ENCODE data around the gene NCDN.
A peak's percentile ranks its signal among the peaks of the same experiment; 100 is the strongest.

NCDN gene

GRCh38 chr1:35571263-35571662 lies 13.7 kb downstream of the NCDN start:
- no peak overlapping the region for H3K4me3 ChIP-seq (ENCODE audit: low read depth, low read length)
- TF ChIP-seq CTCF (IDR thresholded peaks at IDR 0.05; ENCODE audit: borderline replicate concordance, insufficient read depth, low read depth, low read length): no peak

GRCh38 chr1:35572296-35572695 lies 14.7 kb downstream of the NCDN start:
- no peak for TF ChIP-seq CTCF (IDR thresholded peaks at IDR 0.05; ENCODE audit: borderline replicate concordance, insufficient read depth, low read depth, low read length)
- H3K4me3 ChIP-seq (ENCODE audit: low read depth, low read length): no peak overlapping the region

GRCh38 chr1:35573198-35574124 lies 15.9 kb downstream of the NCDN start, which contains the start of gene TFAP2E:
TFAP2E (plus strand) TSS chr1:35573314; CDS start chr1:35573578, 264 bp downstream.
- H3K4me3 ChIP-seq (ENCODE audit: low read depth, low read length): peak within 1 kb of the TSS; percentile 37
- no peak for TF ChIP-seq CTCF (IDR thresholded peaks at IDR 0.05; ENCODE audit: borderline replicate concordance, insufficient read depth, low read depth, low read length)

GRCh38 chr1:35574125-35574654 lies 16.6 kb downstream of the NCDN start:
- H3K4me3 ChIP-seq (ENCODE audit: low read depth, low read length): no peak overlapping the region
- no peak for TF ChIP-seq CTCF (IDR thresholded peaks at IDR 0.05; ENCODE audit: borderline replicate concordance, insufficient read depth, low read depth, low read length)

GRCh38 chr1:35574655-35575415 lies 17.2 kb downstream of the NCDN start:
- H3K4me3 ChIP-seq (ENCODE audit: low read depth, low read length): no peak overlapping the region
- TF ChIP-seq CTCF (IDR thresholded peaks at IDR 0.05; ENCODE audit: borderline replicate concordance, insufficient read depth, low read depth, low read length): no peak

GRCh38 chr1:35575416-35575958 lies 17.9 kb downstream of the NCDN start:
- no peak overlapping the region for H3K4me3 ChIP-seq (ENCODE audit: low read depth, low read length)
- no peak for TF ChIP-seq CTCF (IDR thresholded peaks at IDR 0.05; ENCODE audit: borderline replicate concordance, insufficient read depth, low read depth, low read length)

All from GM12875 (cell line).